ENCODE data around the gene SRL. TPM values are rescaled to one million over a fixed set of nuclear protein-coding genes. Genes with fewer than 3 reads are reported as not detected.
A peak's percentile ranks its signal among the peaks of the same experiment; 100 is the strongest.

The SRL gene
- total RNA-seq, 2 donors from 2014 or later: 0.46 to 0.50 TPM

- intact Hi-C loops (cut with DNase I, micrococcal nuclease): loop anchor here in 1 of 2 donors (10.0 kb wide), 1 partner anchor 55 kb away; the partner anchor contains the start of gene SRL
- ATAC-seq: no peak
- DNase-seq: no peak
Observed at GRCh38 chr16:4190086-4190485, 51.8 kb downstream of the SRL start.

GRCh38 chr16:4184038-4184702 lies 57.7 kb downstream of the SRL start:
- no peak for ATAC-seq
- intact Hi-C loops (cut with DNase I, micrococcal nuclease): no loop called here
- DNase-seq: no peak

GRCh38 chr16:4183237-4184037 lies 58.4 kb downstream of the SRL start:
- intact Hi-C loops (cut with DNase I, micrococcal nuclease): no loop called here
- peak; percentile 87 to 90 for DNase-seq
- peak; percentile 95 for ATAC-seq

DNA sequence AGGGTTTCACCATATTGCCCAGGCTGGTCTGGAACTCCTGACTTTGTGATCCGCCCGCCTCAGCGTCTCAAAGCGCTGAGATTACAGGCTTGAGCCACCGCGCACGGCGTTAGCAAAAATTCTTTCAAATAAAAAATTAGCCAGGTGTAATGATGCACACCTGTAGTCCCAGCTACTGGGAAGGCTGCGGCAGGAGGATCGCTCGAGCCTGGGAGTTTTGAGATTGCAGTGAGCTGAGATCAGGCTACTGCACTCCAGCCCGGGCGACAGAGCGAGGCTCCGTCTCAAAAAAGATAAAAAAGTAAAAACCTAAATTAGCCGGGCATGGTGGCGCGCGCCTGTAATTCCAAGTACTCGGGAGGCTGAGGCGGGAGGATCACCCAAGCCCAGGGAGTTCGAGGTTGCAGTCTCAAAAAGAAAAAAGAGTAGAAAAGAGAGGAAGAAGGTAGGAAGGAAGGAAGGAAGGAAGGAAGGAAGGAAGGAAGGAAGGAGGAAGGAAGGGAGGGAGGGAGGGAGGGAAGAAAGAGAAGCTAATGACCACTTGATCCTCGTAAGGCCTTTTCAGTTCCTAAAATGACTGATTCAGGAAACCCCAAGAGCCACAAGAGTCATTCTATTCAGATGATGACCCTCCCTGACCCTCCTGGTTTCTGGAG lies 59.2 kb downstream of the SRL start:
- ATAC-seq (no peak), DNase-seq (no peak)
- intact Hi-C loops (cut with DNase I, micrococcal nuclease): no loop called here

GRCh38 chr16:4180511-4180910 lies 61.4 kb downstream of the SRL start:
- intact Hi-C loops (cut with DNase I, micrococcal nuclease): no loop called here

GRCh38 chr16:4179763-4180260 lies 62.1 kb downstream of the SRL start:
- DNase-seq (no peak), ATAC-seq (no peak)
- intact Hi-C loops (cut with DNase I, micrococcal nuclease): no loop called here

More at GRCh38 chr16:4180511-4180910, 61.4 kb downstream of the SRL start:
- DNase-seq: no peak
- ATAC-seq: no peak

- DNase-seq (no peak), ATAC-seq (no peak)
- intact Hi-C loops (cut with DNase I, micrococcal nuclease): no loop called here
Observed at GRCh38 chr16:4179020-4179419, 62.9 kb downstream of the SRL start.

DNA sequence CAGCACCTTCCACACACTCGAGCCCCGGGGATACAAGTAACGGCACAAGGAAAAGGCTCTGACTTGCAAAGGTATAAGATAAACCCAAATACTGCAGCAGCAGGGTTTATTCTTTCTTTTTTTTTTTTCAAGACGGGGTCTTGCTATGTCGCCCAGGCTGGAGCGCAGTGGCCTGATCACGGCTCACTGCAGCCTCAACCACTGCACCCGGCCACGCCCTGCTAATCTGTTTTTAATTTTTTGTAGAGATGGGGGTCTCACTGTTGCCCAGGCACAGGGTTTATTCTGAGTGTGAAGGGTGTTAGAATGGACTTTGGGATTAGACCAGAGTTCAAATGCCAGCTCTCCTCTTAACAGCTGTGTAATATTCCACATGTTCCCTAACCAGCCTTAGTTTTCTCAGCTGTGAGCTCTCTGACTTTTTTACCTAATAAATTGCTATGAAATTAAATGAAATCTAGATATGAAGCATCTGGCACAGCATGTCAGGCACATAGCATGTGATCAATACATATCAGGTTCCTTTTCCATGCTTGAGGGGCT lies 63.3 kb downstream of the SRL start:
- intact Hi-C loops (cut with DNase I, micrococcal nuclease): no loop called here

GRCh38 chr16:4176906-4177417 lies 64.9 kb downstream of the SRL start:
- DNase-seq (no peak), ATAC-seq (peak; percentile 86)
- intact Hi-C loops (cut with DNase I, micrococcal nuclease): no loop called here

More for the DNA sequence above, 63.3 kb downstream of the SRL start:
- DNase-seq: no peak
- no peak for ATAC-seq

DNA sequence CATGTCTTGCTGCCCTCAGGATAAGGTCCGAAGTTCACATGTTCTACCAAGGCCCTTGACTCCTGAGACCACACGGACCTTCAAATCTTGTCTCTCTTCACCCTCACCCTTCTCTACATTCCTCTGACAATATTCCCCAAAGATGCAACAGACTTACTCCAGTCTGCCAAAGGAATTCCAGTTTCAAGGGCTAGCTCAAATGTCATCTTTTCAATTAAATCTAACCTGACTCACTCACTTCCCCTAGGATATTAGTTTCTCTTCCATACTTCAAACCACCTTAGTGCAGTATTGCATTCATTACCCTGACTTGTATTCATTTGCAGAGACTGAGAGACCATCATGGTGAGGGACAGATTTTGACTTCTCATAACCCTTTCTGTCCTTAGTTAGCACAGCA lies 66.0 kb downstream of the SRL start:
- no peak for DNase-seq
- intact Hi-C loops (cut with DNase I, micrococcal nuclease): no loop called here

DNA sequence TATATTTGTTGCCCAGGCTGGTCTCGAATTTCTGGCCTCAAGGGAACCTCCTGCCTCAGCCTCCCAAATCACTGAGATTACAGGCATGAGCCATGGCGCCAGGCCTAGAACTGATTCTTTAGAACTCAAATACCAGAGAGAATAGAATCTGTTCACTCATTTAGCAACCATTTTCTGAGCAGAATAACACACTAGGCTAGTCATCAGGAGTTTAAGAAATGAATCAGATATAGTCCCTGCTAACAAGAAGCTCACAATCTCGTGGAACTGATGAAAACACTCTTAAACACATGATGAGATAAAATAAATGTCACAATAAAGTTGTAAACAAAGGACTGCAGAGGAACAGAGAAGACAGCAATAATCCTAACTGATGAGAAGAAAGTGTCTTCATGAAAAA lies 69.8 kb downstream of the SRL start:
- intact Hi-C loops (cut with DNase I, micrococcal nuclease): no loop called here
- ATAC-seq (no peak), DNase-seq (no peak)

More for the DNA sequence above, 66.0 kb downstream of the SRL start:
- no peak for ATAC-seq

GRCh38 chr16:4169415-4169814 lies 72.5 kb downstream of the SRL start:
- ATAC-seq: no peak
- DNase-seq: no peak
- intact Hi-C loops (cut with DNase I, micrococcal nuclease): no loop called here

DNA sequence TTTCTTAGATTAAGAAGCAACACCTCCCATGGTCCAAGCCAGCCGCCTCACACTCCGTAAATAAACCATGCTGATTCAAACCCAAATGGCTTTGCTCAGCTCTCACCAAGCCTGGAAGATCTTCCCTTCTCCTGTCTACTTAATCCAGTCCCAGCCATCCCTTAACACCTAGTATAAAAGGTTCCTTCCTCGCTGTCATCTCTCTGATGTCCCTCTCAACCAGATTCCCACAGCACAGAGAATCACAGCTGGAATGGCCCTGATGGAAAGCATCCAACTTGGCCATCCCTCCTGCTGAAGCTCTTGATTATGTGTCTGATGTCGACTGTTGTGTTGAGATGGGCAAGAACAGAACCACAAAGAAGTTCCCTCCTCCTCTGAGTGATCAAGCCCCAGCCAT lies 75.1 kb downstream of the SRL start:
- ATAC-seq (no peak), DNase-seq (no peak)
- intact Hi-C loops (cut with DNase I, micrococcal nuclease): no loop called here

DNA sequence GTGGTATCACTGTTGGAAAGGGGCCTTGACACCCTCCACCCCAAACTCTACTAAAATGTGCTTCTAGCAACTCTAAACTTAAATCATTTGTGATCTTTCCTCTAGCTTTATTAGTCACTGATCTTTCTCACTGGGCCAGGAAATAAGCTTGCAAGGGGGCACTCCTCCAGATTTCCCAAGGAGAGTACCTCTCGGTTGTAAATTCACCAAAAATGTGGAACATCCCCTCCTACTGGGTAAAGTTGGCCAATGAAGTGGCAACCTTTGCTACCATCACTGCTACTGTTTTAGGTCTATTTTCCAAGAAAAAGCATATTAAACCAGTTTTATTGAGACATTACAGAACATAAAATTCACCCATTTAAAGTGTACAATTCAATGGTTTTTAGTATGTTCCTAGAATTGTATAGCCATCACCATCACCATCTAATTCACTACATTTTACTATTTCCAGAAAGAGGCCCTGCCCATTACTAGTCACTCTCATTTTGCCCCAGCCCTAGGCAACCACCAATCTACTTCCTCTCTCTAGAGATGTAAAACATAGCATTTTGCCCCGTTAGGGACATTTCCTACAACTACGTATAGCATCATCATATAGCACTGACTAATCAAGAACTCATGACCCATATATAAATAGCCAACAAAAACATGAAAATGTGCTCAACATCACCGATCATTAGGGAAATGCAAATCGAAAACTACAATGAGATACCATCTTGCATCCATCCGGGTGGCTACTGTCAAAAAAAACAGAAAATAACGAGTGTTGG lies 81.0 kb downstream of the SRL start:
- intact Hi-C loops (cut with DNase I, micrococcal nuclease): no loop called here
- DNase-seq (no peak), ATAC-seq (no peak)

DNA sequence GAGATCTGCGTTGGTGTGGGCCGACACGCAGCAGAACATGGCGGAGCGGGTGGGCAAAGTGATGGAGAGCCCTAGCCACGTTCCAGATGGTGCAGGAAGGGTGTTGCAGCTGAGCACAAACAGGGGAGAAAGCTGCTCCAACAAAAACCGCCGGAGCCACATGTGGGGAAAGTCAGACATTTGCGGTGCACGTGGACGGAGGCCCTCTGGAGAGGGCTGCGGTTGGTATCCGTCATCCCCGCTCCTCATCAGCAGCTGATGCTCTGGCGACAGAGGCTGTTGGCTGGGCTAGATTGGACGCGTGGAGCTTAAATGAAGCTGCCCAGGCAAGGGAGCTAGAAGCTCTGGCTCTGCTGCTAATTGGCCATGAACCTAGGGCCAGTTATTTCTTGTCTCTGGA lies 82.2 kb downstream of the SRL start:
- ATAC-seq (no peak), DNase-seq (no peak)
- intact Hi-C loops (cut with DNase I, micrococcal nuclease): no loop called here

GRCh38 chr16:4158143-4159093 lies 83.5 kb downstream of the SRL start:
- intact Hi-C loops (cut with DNase I, micrococcal nuclease): no loop called here
- DNase-seq (no peak), ATAC-seq (no peak)

DNA sequence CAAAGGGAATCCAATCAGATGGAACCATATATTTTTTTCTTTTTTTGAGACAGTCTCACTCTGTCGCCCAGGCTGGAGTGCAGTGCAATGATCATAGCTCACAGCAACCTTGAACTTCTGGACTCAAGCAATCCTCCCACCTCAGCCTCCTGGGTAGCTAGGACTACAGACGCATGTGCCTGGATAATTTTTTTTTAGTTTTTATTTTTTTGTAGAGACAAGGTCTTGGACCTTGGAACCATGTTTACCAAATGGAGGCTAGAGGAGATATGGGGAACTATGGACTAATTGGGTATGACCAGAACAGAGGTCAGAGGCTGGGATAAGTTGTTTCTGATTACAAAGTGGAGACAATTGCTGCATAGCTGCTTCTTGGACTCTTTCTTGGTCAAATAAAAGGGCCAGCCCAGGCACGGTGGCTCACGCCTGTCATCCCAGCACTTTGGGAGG lies 84.5 kb downstream of the SRL start:
- intact Hi-C loops (cut with DNase I, micrococcal nuclease): no loop called here
- DNase-seq (no peak), ATAC-seq (peak; percentile 63)
